Measurements from ENCODE around the gene RNF166.

The RNF166 gene

GRCh38 chr16:88714420-88715302 lies 8.5 kb upstream of the RNF166 start:
- Histone ChIP-seq H3K27me3 (ENCODE audit: control insufficient read depth in 1 of 2, insufficient read depth in 2 of 2, low read length in 2 of 2) (no peaks in the 10 kb centered on the region), H3K9me3 (ENCODE audit: control insufficient read depth in 2 of 2, low read length in 2 of 2) (no peaks in the 10 kb centered on the region), H3K4me1 (ENCODE audit: control insufficient read depth, insufficient read depth, low read length) (peaks cover 7% of the 10 kb centered on the region), H3K36me3 (ENCODE audit: control insufficient read depth in 2 of 2, insufficient read depth in 2 of 2, low read length in 2 of 2) (peaks cover 34 to 46% of the 10 kb centered on the region in 2 donors), H3K4me3 (ENCODE audit: low read length in 2 of 2) (no peak overlapping the region), H3K27ac (ENCODE audit: low read length) (no peak overlapping the region), H3K9ac (ENCODE audit: low read length in 2 of 2) (no peak overlapping the region)

GRCh38 chr16:88713568-88714419 lies 7.6 kb upstream of the RNF166 start:
- Histone ChIP-seq H3K4me1 (ENCODE audit: control insufficient read depth, insufficient read depth, low read length) (no peaks in the 10 kb centered on the region), H3K36me3 (ENCODE audit: control insufficient read depth in 2 of 2, insufficient read depth in 2 of 2, low read length in 2 of 2) (peaks cover 26 to 42% of the 10 kb centered on the region in 2 donors), H3K9me3 (ENCODE audit: control insufficient read depth in 2 of 2, low read length in 2 of 2) (no peaks in the 10 kb centered on the region), H3K27me3 (ENCODE audit: control insufficient read depth in 1 of 2, insufficient read depth in 2 of 2, low read length in 2 of 2) (no peaks in the 10 kb centered on the region), H3K9ac (ENCODE audit: low read length in 2 of 2) (no peak overlapping the region), H3K27ac (ENCODE audit: low read length) (no peak overlapping the region), H3K4me3 (ENCODE audit: low read length in 2 of 2) (no peak overlapping the region)

GRCh38 chr16:88713054-88713453 lies 6.8 kb upstream of the RNF166 start:
- no peaks in the 10 kb centered on the region for H3K4me1 ChIP-seq (ENCODE audit: control insufficient read depth, insufficient read depth, low read length)
- no peaks in the 10 kb centered on the region for H3K9me3 ChIP-seq (ENCODE audit: control insufficient read depth in 2 of 2, low read length in 2 of 2)
- no peak overlapping the region for H3K27ac ChIP-seq (ENCODE audit: low read length)
- peaks cover 26 to 36% of the 10 kb centered on the region in 2 donors for H3K36me3 ChIP-seq (ENCODE audit: control insufficient read depth in 2 of 2, insufficient read depth in 2 of 2, low read length in 2 of 2)
- H3K4me3 ChIP-seq (ENCODE audit: low read length in 2 of 2): no peak overlapping the region
- H3K9ac ChIP-seq (ENCODE audit: low read length in 2 of 2): no peak overlapping the region
- no peaks in the 10 kb centered on the region for H3K27me3 ChIP-seq (ENCODE audit: control insufficient read depth in 1 of 2, insufficient read depth in 2 of 2, low read length in 2 of 2)

DNA sequence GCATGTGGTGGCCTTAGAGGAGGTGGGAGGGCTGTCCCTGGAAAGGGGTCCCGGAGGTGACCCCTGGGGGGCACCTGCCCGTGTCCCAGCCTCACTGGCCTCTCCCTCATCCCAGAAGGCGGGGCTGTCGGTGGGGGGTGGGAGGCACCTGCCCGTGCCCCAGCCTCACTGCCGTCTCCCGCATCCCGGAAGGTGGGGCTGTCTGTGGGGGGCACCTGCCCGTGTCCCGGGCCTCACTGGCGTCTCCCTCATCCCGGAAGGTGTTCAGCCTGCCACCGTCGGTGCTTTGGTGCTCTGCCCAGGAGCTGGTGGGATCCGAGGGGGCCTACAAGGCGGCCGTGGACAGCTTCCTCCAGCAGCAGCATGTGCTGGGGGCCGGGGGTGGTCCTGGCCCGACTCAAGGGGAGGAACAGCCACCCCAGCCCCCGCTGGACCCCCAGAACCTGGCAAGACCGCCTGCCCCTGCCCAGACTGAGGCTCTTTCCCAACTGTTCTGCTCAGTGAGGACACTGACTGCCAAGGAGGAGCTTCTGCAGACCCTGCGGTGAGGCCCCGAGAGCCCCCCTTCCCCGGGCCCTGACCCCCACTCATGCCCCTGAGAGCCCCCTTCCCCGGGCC lies 6.3 kb upstream of the RNF166 start:
- H3K27ac ChIP-seq (ENCODE audit: low read length): no peak overlapping the region
- H3K27me3 ChIP-seq (ENCODE audit: control insufficient read depth in 1 of 2, insufficient read depth in 2 of 2, low read length in 2 of 2): no peaks in the 10 kb centered on the region
- H3K4me3 ChIP-seq (ENCODE audit: low read length in 2 of 2): no peak overlapping the region
- no peak overlapping the region for H3K9ac ChIP-seq (ENCODE audit: low read length in 2 of 2)
- no peaks in the 10 kb centered on the region for H3K9me3 ChIP-seq (ENCODE audit: control insufficient read depth in 2 of 2, low read length in 2 of 2)
- peaks cover 26 to 34% of the 10 kb centered on the region in 2 donors for H3K36me3 ChIP-seq (ENCODE audit: control insufficient read depth in 2 of 2, insufficient read depth in 2 of 2, low read length in 2 of 2)
- H3K4me1 ChIP-seq (ENCODE audit: control insufficient read depth, insufficient read depth, low read length): peaks cover 2% of the 10 kb centered on the region

DNA sequence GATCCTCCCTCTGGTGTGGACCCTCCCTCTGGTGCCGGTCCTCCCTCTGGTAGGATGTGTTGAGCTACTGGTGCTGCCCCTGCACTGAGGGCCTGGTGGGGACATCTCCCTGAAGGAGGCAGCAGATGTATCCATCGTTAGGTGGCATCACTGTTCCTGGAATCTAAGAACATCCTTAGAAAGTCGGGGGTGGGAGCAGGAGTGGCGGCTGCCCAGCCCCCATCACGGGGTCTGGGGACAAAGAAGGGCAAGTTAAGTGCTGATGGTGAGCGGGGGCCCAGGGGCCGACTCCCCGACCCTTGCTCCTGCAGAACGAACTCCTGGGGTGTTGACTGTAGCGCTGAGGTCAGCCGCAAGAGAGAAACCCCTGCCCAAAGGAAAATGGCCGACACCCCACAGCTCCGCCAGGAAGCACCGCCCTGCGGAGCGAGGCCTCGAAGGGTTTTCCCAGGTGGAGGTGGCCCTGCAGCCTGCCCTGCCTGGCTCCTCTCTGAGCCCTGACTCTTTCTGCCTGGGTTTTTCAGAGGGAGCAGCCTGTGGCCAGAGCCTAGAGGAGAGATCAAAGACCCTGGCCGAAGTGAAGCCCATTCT lies 5.6 kb upstream of the RNF166 start:
- no peak overlapping the region for H3K27ac ChIP-seq (ENCODE audit: low read length)
- H3K4me3 ChIP-seq (ENCODE audit: low read length in 2 of 2): no peak overlapping the region
- peaks cover 8% of the 10 kb centered on the region for H3K4me1 ChIP-seq (ENCODE audit: control insufficient read depth, insufficient read depth, low read length)
- peaks cover 20 to 29% of the 10 kb centered on the region in 2 donors for H3K36me3 ChIP-seq (ENCODE audit: control insufficient read depth in 2 of 2, insufficient read depth in 2 of 2, low read length in 2 of 2)
- no peaks in the 10 kb centered on the region for H3K27me3 ChIP-seq (ENCODE audit: control insufficient read depth in 1 of 2, insufficient read depth in 2 of 2, low read length in 2 of 2)
- H3K9ac ChIP-seq (ENCODE audit: low read length in 2 of 2): no peak overlapping the region
- no peaks in the 10 kb centered on the region for H3K9me3 ChIP-seq (ENCODE audit: control insufficient read depth in 2 of 2, low read length in 2 of 2)

- no peaks in the 10 kb centered on the region for H3K27me3 ChIP-seq (ENCODE audit: control insufficient read depth in 1 of 2, insufficient read depth in 2 of 2, low read length in 2 of 2)
- no peak overlapping the region for H3K4me3 ChIP-seq (ENCODE audit: low read length in 2 of 2)
- no peak overlapping the region for H3K27ac ChIP-seq (ENCODE audit: low read length)
- H3K36me3 ChIP-seq (ENCODE audit: control insufficient read depth in 2 of 2, insufficient read depth in 2 of 2, low read length in 2 of 2): peaks cover 9 to 18% of the 10 kb centered on the region in 2 donors
- H3K9ac ChIP-seq (ENCODE audit: low read length in 2 of 2): no peak overlapping the region
- no peaks in the 10 kb centered on the region for H3K9me3 ChIP-seq (ENCODE audit: control insufficient read depth in 2 of 2, low read length in 2 of 2)
- peaks cover 12% of the 10 kb centered on the region for H3K4me1 ChIP-seq (ENCODE audit: control insufficient read depth, insufficient read depth, low read length)
Observed at GRCh38 chr16:88710556-88710955, 4.3 kb upstream of the RNF166 start.

DNA sequence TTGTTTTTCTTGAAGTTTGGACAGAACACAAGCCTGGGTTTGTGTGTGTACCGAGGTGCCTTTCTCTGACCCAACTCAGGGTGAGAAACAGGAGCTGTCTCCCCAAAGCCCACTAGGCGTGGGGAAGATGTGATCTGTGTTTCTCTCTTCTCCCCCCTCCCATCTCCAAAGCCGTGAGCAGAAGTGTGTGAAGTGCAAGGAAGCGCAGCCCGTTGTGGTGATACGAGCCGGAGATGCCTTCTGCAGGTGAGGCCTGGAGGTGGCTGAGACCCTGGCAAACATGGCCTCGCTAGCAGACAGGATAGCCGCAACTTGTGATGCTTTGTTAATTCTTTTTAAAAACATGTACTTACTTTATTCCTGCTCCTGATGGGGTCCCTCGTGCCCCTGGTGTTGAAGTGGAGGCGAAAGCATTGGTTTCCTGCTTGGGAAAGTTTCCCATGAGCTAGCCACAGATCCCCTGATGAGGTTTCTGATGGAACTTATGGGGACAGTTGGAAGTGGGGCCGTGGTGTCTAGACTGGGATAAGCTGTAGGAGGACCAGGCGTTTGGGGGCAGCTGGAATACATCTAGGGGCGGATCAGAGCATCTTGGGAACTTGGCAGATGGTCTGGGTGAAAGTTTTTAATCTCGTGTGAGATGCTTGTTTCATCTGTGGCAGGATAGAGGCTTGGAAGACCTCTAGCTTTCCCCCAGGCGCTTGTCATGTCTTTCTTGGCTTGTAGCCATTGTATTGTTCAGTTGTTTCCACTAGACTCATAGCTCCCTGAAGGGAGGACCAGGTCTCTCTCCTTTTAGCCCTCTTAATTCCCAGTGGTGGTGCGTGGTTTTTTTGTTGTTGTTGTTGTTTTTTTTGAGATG lies 988 bp upstream of the RNF166 start:
- peaks cover 0 to 4% of the 10 kb centered on the region in 2 donors for H3K36me3 ChIP-seq (ENCODE audit: control insufficient read depth in 2 of 2, insufficient read depth in 2 of 2, low read length in 2 of 2)
- H3K4me1 ChIP-seq (ENCODE audit: control insufficient read depth, insufficient read depth, low read length): peaks cover 26% of the 10 kb centered on the region
- H3K9me3 ChIP-seq (ENCODE audit: control insufficient read depth in 2 of 2, low read length in 2 of 2): no peaks in the 10 kb centered on the region
- H3K27ac ChIP-seq (ENCODE audit: low read length): peak overlapping the region; percentile 70
- peak overlapping the region; percentile 84 to 95 for H3K9ac ChIP-seq (ENCODE audit: low read length in 2 of 2)
- no peaks in the 10 kb centered on the region for H3K27me3 ChIP-seq (ENCODE audit: control insufficient read depth in 1 of 2, insufficient read depth in 2 of 2, low read length in 2 of 2)
- peak overlapping the region; percentile 97 for H3K4me3 ChIP-seq (ENCODE audit: low read length in 2 of 2)

- no peaks in the 10 kb centered on the region for H3K9me3 ChIP-seq (ENCODE audit: control insufficient read depth in 2 of 2, low read length in 2 of 2)
- peaks cover 0 to 4% of the 10 kb centered on the region in 2 donors for H3K36me3 ChIP-seq (ENCODE audit: control insufficient read depth in 2 of 2, insufficient read depth in 2 of 2, low read length in 2 of 2)
- no peaks in the 10 kb centered on the region for H3K27me3 ChIP-seq (ENCODE audit: control insufficient read depth in 1 of 2, insufficient read depth in 2 of 2, low read length in 2 of 2)
- H3K4me1 ChIP-seq (ENCODE audit: control insufficient read depth, insufficient read depth, low read length): peaks cover 30% of the 10 kb centered on the region
- peak overlapping the region; percentile 66 to 97 for H3K4me3 ChIP-seq (ENCODE audit: low read length in 2 of 2)
- H3K9ac ChIP-seq (ENCODE audit: low read length in 2 of 2): peak overlapping the region; percentile 86 to 95
- peak overlapping the region; percentile 49 for H3K27ac ChIP-seq (ENCODE audit: low read length)
Observed at GRCh38 chr16:88705801-88706228, 393 bp downstream of the RNF166 start.

DNA sequence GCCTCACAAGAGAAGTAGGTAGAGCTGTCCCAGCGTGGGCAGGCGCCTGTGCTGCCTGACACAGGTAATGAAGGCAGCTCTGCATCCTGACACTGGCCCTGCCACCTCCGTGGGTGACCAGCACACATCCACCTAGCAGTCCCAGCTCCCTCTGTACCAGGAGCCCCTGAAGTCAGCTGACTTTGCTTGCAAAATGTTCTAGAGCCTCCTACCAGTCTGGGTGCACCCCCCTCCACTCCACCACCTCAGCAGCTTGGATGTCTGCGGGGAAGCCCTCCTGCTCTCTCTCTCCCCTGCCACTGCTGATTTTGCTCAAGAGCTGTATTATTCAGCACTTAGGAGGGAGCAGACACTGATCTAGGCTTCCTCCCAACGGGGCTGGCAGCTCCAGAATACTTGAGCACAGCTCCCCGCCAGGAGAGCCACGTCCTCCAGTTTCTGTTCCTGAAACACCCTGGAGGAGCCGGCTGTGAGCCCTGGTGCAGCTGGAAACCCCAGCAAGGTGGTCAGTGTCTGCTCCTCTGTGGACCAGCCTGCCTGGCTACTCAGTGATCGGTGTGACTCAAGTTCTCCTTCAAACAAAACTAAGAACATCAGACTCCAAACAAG lies 1.0 kb downstream of the RNF166 start:
- H3K27me3 ChIP-seq (ENCODE audit: control insufficient read depth in 1 of 2, insufficient read depth in 2 of 2, low read length in 2 of 2): no peaks in the 10 kb centered on the region
- H3K9ac ChIP-seq (ENCODE audit: low read length in 2 of 2): peak overlapping the region; percentile 78 to 86
- H3K4me1 ChIP-seq (ENCODE audit: control insufficient read depth, insufficient read depth, low read length): peaks cover 32% of the 10 kb centered on the region
- peaks cover 0 to 4% of the 10 kb centered on the region in 2 donors for H3K36me3 ChIP-seq (ENCODE audit: control insufficient read depth in 2 of 2, insufficient read depth in 2 of 2, low read length in 2 of 2)
- H3K4me3 ChIP-seq (ENCODE audit: low read length in 2 of 2): peak overlapping the region; percentile 66 to 97
- H3K9me3 ChIP-seq (ENCODE audit: control insufficient read depth in 2 of 2, low read length in 2 of 2): no peaks in the 10 kb centered on the region
- peak overlapping the region; percentile 49 for H3K27ac ChIP-seq (ENCODE audit: low read length)

All from stomach smooth muscle (tissue), 2 donors.